ENCODE data around the gene HSD11B2.

Gene HSD11B2

DNA sequence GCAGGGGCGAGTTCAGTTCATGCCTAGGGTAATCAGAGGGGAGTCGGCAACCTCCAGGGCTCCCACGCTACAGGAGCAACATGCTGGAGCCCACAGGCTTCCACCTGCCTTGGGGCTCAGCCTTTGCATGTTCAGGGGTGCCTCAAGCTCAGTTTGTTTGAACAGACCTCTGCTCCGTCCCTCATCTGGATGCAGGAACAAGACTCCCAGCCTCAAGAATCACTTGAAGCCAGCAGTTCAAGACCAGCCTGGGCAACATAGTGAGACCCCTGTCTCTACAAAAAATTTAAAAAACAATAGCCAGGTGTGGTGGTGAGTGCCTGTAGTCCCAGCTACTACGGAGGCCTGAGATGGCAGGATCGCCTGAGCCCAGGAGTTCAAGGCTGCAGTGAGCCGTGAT, 4.9 kb upstream of the HSD11B2 start:
- Histone ChIP-seq H3K9me3 (ENCODE audit: insufficient read depth, low read length) (no peaks in the 10 kb centered on the region), H3K4me3 (ENCODE audit: insufficient read length, low read depth) (no peak overlapping the region), H3K9ac (ENCODE audit: insufficient read length, low read depth) (no peak overlapping the region), H3K4me1 (ENCODE audit: insufficient read depth, insufficient read length) (peaks cover 29% of the 10 kb centered on the region), H3K36me3 (ENCODE audit: insufficient read depth, insufficient read length, low read length) (no peaks in the 10 kb centered on the region), H3K27me3 (ENCODE audit: insufficient read depth, insufficient read length) (peaks cover 24% of the 10 kb centered on the region)
- DNase-seq (ENCODE audit: low read depth, low spot score): no peak
- no peak for TF ChIP-seq YY1 (IDR thresholded peaks at IDR 0.05; ENCODE audit: insufficient read depth, insufficient read length)
- TF ChIP-seq ZNF274 (IDR thresholded peaks at IDR 0.05; ENCODE audit: low read depth, low read length): no peak
- TF ChIP-seq SUZ12 (IDR thresholded peaks at IDR 0.05; ENCODE audit: extremely low read depth, insufficient read depth, insufficient read length): no peak

DNA sequence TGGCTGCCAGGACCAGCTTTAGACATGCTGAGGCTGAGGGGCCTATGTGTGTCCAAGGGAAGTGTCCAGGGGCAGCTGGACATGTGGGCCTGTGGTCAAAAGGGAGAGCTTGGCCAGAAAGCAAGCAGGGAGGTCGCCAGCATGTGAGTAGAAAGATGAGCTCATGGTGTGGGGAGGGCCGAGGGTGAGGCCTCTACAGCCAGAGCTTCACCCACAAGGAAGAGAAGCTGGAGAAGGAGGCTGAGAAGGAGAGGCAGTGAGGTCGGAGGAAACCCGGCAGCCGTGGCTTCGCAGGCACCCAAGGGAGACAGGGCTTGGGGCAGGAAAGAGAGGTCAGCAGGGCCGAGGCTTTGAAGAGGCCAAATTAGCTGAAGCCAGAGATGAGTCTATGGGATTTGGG, 4.0 kb upstream of the HSD11B2 start:
- TF ChIP-seq YY1 (IDR thresholded peaks at IDR 0.05; ENCODE audit: insufficient read depth, insufficient read length) (no peak), SUZ12 (IDR thresholded peaks at IDR 0.05; ENCODE audit: extremely low read depth, insufficient read depth, insufficient read length) (no peak), ZNF274 (IDR thresholded peaks at IDR 0.05; ENCODE audit: low read depth, low read length) (no peak)
- no peak overlapping the region for H3K4me3 ChIP-seq (ENCODE audit: insufficient read length, low read depth)
- peaks cover 30% of the 10 kb centered on the region for H3K27me3 ChIP-seq (ENCODE audit: insufficient read depth, insufficient read length)
- no peak overlapping the region for H3K9ac ChIP-seq (ENCODE audit: insufficient read length, low read depth)
- H3K4me1 ChIP-seq (ENCODE audit: insufficient read depth, insufficient read length): peaks cover 30% of the 10 kb centered on the region
- H3K9me3 ChIP-seq (ENCODE audit: insufficient read depth, low read length): no peaks in the 10 kb centered on the region
- DNase-seq (ENCODE audit: low read depth, low spot score): no peak
- H3K36me3 ChIP-seq (ENCODE audit: insufficient read depth, insufficient read length, low read length): no peaks in the 10 kb centered on the region

DNA sequence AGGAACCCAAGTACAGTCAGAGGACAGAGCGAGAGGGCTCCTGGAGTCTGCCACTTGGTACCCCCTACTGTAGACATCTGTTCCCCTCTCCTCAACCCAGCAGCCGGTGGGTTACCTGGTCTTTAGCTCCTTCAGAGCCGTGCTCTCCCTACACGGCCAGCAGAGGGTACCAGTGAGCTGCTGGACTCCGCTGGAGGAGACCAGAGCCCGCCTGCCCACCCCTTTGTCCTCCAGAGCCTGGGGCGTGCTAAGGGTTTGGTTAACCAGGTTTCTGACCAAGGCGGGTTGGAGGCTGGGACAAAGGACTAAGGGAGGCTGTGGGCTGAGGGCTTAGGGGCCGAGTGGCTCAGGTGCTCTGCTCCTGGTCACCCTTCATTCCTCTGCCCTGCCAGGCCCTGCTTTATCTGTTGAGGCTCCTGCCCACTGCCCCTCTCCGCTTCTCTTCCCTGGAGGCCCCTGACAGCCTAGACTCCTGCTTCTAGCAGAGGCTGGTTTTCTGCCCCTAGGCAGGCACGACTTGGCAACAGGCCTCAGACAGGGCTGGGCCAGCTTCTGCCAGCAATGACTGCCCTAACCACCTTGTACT, 2.7 kb upstream of the HSD11B2 start:
- H3K27me3 ChIP-seq (ENCODE audit: insufficient read depth, insufficient read length): peaks cover 30% of the 10 kb centered on the region

DNA sequence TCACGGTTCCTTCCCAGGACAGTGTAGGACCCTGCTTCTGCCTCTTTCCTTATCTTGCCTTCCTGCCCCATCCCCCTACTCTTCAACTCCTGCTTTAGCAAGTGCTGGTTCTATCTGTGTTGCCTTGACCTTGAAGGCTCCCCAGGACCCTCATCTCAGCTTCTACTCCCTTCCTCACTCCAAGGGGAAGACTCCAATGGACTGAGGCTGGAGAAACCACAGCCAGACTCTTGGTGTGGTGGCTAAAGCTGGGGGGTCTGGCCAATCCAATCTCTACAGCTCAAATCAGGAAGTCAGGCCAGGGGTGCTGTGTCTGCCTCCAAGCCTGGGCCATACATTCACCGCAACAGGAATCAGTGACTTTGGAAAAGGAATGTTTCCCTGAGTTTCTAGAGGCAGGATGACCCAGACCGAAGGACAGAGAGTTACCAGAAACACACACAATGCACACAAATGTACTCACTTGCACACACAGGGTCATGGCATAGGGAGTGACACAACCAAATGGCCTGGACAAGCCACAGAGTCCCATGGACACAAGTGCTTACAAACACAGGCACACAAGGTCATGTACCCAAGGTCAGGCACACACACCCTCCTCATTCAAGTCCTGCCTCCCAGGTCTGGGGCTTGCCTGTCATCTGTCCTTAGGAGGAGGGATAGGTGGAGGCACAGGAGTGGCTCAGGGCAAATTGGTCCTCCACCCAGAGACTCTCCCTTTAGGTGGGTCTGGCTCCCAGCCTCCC, 1.7 kb upstream of the HSD11B2 start:
- no peaks in the 10 kb centered on the region for H3K36me3 ChIP-seq (ENCODE audit: insufficient read depth, insufficient read length, low read length)
- no peak for DNase-seq (ENCODE audit: low read depth, low spot score)
- peaks cover 37% of the 10 kb centered on the region for H3K4me1 ChIP-seq (ENCODE audit: insufficient read depth, insufficient read length)
- no peak overlapping the region for H3K4me3 ChIP-seq (ENCODE audit: insufficient read length, low read depth)
- TF ChIP-seq ZNF274 (IDR thresholded peaks at IDR 0.05; ENCODE audit: low read depth, low read length): no peak
- no peak for TF ChIP-seq SUZ12 (IDR thresholded peaks at IDR 0.05; ENCODE audit: extremely low read depth, insufficient read depth, insufficient read length)
- TF ChIP-seq YY1 (IDR thresholded peaks at IDR 0.05; ENCODE audit: insufficient read depth, insufficient read length): no peak
- no peaks in the 10 kb centered on the region for H3K9me3 ChIP-seq (ENCODE audit: insufficient read depth, low read length)
- peaks cover 30% of the 10 kb centered on the region for H3K27me3 ChIP-seq (ENCODE audit: insufficient read depth, insufficient read length)
- H3K9ac ChIP-seq (ENCODE audit: insufficient read length, low read depth): no peak overlapping the region

More for the DNA sequence above, 2.7 kb upstream of the HSD11B2 start:
- H3K9me3 ChIP-seq (ENCODE audit: insufficient read depth, low read length): no peaks in the 10 kb centered on the region
- peak; percentile 63 for DNase-seq (ENCODE audit: low read depth, low spot score)
- H3K36me3 ChIP-seq (ENCODE audit: insufficient read depth, insufficient read length, low read length): no peaks in the 10 kb centered on the region
- H3K4me1 ChIP-seq (ENCODE audit: insufficient read depth, insufficient read length): peaks cover 35% of the 10 kb centered on the region
- H3K9ac ChIP-seq (ENCODE audit: insufficient read length, low read depth): peak overlapping the region; percentile 32
- no peak overlapping the region for H3K4me3 ChIP-seq (ENCODE audit: insufficient read length, low read depth)
- no peak for TF ChIP-seq ZNF274 (IDR thresholded peaks at IDR 0.05; ENCODE audit: low read depth, low read length)
- no peak for TF ChIP-seq SUZ12 (IDR thresholded peaks at IDR 0.05; ENCODE audit: extremely low read depth, insufficient read depth, insufficient read length)
- TF ChIP-seq YY1 (IDR thresholded peaks at IDR 0.05; ENCODE audit: insufficient read depth, insufficient read length): no peak

DNA sequence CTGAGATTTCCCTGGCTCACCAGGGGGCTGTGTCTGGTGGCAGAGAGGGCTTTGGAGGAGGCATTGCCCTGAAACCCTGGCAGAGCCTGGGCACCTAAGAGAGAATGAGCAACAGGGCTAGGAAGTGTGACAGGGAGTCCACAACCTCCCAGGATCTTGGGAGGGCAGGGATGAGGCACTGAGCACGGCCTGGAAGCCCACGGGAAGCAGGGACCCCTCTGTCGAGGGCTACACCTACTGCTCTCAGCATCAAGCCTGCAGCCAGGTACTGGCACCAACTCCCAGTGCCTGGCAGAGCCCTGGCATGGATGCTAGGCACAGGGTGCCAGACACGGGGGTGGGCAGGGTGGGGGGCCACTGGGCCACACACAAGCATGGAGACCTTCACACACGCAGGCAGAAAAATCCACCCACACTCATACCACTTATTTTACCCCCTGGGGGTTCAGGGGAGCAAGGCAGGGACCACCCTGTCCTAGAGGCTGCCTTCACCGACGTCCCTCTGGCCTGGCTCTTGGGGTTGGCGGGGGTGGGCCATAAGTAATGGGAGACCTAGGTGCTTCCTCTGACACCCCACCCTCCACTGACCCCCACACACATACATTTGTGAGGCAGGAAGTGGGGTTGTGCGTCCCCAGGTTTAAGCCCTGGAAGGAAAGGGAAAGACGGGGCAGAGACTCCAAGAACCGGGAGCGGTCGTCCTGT, 970 bp upstream of the HSD11B2 start:
- no peak for DNase-seq (ENCODE audit: low read depth, low spot score)
- Histone ChIP-seq H3K9me3 (ENCODE audit: insufficient read depth, low read length) (no peaks in the 10 kb centered on the region), H3K4me1 (ENCODE audit: insufficient read depth, insufficient read length) (peaks cover 39% of the 10 kb centered on the region), H3K36me3 (ENCODE audit: insufficient read depth, insufficient read length, low read length) (no peaks in the 10 kb centered on the region), H3K9ac (ENCODE audit: insufficient read length, low read depth) (peak overlapping the region; percentile 79), H3K27me3 (ENCODE audit: insufficient read depth, insufficient read length) (peaks cover 30% of the 10 kb centered on the region), H3K4me3 (ENCODE audit: insufficient read length, low read depth) (peak overlapping the region; percentile 63)
- no peak for TF ChIP-seq ZNF274 (IDR thresholded peaks at IDR 0.05; ENCODE audit: low read depth, low read length)
- TF ChIP-seq YY1 (IDR thresholded peaks at IDR 0.05; ENCODE audit: insufficient read depth, insufficient read length): no peak
- TF ChIP-seq SUZ12 (IDR thresholded peaks at IDR 0.05; ENCODE audit: extremely low read depth, insufficient read depth, insufficient read length): peak; percentile 38

DNA sequence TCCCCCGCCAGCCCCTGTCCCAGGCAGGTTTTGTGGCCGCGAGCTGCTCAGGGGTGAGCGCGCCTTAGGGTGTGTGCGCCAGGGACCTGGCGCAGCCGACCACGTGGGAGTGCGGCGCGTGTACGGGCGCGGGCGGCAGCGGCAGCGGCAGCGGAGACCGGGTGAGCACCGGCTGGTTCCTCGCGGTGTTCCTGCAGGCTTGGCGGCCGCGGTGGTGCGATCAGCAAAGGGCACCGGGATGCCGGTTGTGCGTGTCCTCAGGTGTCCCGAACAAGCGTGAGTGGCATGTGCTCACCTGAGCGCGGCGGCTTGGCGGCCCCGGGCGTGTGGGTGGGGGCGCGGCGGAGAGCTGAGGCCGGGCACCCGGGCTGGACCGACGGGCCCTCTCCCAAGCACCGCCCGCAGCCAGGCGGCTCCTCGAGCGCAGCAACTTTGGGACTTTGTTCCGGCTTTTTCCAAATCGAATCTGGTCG, 381 bp upstream of the HSD11B2 start:
- H3K36me3 ChIP-seq (ENCODE audit: insufficient read depth, insufficient read length, low read length): peaks cover 2% of the 10 kb centered on the region
- H3K27me3 ChIP-seq (ENCODE audit: insufficient read depth, insufficient read length): peaks cover 30% of the 10 kb centered on the region
- H3K4me3 ChIP-seq (ENCODE audit: insufficient read length, low read depth): peak overlapping the region; percentile 63
- no peaks in the 10 kb centered on the region for H3K9me3 ChIP-seq (ENCODE audit: insufficient read depth, low read length)
- no peak for DNase-seq (ENCODE audit: low read depth, low spot score)
- peak overlapping the region; percentile 79 for H3K9ac ChIP-seq (ENCODE audit: insufficient read length, low read depth)
- TF ChIP-seq YY1 (IDR thresholded peaks at IDR 0.05; ENCODE audit: insufficient read depth, insufficient read length) (no peak), ZNF274 (IDR thresholded peaks at IDR 0.05; ENCODE audit: low read depth, low read length) (no peak)
- peaks cover 39% of the 10 kb centered on the region for H3K4me1 ChIP-seq (ENCODE audit: insufficient read depth, insufficient read length)

Data from NT2/D1 (cell line).